Lung microvascular endothelial cell (primary cell): ENCODE measurements around the gene PLXNB3. TPM values are rescaled to one million over a fixed set of nuclear protein-coding genes. Genes with fewer than 3 reads are reported as not detected.

Experiments
- DNase-seq, 2 donors: peaks; one replicate each; pipeline versions ENCODE4 v3.0.0 to v3.0.0-alpha.2; 2010; ENCODE audit warnings: low read depth in 2 of 2
- total RNA-seq: library from RNA; depleted of rRNA; stranded (reverse); fragments of >200 nt; gene quantifications from 2 replicates; pipeline ENCODE4 v1.2.1, GENCODE V29; 2014

The PLXNB3 gene
- total RNA-seq, 1 donor from 2014 or later = 4.4 TPM

DNA sequence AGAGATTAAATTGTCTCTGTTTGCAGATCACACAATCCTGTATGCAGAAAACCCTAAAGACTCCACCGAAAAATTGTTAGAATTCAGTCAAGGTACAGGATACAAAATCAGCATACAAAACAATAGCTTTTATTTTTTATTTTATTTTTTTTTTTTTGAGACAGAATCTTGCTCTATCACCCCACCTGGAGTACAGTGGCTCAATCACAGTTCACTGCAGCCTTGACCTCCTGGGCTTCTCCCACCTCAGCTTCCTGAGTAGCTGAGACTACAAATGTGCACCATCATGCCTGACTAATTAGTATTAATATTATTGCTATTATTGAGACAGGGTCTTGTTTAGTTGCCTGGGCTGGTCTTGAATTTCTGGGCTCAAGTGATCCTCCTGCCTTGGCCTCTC is 8.9 kb upstream of the PLXNB3 start:
- DNase-seq = no peak

DNA sequence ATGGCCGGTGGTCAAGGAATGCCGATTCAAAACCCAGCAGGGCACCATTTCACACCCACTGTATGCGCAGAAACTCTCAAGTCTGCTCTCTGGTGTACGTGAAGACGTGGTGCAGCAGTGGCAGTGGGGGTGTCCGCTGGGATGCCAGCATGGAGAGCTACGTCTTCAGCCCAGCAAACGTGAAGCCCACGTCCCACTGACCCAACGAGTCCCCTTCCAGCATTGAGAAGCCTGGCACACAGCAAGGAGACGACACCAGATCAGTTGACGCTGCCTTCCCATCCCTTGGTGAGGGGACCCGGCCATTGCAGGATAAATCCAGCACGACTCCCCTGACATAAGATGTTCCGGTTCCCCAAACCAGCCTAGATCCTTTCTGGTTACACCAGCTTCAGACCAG is 2.2 kb upstream of the PLXNB3 start:
- no peak for DNase-seq

DNA sequence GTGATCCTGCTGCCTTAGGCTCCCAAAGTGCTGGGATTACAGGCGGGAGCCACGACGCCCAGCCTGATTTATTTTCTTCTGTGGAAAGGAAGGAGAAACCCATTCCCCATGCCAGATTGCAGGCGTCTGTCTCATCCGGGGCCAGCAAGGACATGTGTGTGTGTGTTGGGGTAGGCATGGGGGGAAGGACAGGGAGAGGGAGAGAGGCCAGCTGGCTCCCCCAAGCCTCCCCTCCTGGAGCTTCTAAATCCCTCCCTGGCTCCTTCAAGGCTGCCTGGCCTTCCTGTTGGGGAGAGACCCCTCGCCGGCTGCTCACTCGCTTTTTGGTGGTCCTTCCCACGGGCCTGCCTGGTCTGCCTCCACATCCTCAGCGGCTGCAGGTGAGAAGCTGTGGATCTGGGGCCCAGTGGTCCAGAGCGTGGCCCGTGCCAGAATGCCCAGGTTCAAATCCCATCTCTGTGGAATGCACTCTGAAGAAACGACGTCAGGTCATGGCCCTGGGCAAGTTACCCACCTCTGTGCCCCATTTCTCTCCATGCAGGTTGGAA is 1.3 kb upstream of the PLXNB3 start:
- no peak for DNase-seq

DNA sequence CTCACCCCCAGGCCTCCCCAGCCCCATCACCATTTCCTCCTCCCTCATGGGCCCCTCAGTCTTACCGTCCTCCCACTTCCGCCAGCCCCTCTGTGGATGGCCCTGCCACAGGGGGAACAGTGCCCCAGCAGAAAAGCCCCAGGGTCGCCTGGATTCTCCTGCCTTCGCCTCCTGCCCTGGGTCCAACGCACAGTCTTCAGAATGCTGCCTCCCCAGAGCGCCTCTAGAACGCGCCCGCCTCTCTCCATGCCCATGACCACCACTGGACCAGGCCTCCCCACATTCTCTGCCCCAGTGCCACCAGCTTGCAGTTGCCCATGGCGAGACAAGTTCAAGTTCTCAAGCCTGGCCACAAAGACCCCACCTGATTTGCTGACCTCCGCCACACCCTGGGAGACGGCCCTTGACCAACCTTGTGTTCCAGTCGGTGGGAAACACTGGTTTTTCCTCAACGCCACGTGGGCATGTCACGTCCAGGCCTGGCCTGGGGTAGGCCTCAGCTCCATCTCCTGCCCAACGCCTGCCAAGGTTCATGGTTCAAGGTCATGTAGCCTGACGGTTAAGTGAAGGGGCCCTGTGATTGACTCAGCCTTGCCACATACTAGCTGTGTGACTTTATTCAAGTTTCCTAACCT is 634 bp upstream of the PLXNB3 start:
- no peak for DNase-seq

DNA sequence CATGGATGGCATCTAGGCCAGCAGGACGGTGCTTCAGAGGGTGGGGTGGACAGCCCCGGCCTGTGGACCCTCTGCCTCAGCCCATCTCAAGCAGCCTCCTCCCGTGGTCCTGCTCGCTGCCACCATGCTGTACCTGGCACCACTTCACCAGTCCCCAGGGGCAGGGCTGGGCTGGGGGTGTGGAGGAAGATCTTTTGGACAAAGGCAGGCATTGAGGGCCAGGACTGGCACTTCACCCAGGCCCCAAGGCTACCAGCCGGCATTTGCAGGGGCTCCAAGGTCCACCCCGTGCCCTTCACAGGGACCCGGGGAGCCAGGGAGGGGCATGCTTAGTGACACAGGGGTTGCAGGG is 713 bp downstream of the PLXNB3 start:
- DNase-seq = no peak

DNA sequence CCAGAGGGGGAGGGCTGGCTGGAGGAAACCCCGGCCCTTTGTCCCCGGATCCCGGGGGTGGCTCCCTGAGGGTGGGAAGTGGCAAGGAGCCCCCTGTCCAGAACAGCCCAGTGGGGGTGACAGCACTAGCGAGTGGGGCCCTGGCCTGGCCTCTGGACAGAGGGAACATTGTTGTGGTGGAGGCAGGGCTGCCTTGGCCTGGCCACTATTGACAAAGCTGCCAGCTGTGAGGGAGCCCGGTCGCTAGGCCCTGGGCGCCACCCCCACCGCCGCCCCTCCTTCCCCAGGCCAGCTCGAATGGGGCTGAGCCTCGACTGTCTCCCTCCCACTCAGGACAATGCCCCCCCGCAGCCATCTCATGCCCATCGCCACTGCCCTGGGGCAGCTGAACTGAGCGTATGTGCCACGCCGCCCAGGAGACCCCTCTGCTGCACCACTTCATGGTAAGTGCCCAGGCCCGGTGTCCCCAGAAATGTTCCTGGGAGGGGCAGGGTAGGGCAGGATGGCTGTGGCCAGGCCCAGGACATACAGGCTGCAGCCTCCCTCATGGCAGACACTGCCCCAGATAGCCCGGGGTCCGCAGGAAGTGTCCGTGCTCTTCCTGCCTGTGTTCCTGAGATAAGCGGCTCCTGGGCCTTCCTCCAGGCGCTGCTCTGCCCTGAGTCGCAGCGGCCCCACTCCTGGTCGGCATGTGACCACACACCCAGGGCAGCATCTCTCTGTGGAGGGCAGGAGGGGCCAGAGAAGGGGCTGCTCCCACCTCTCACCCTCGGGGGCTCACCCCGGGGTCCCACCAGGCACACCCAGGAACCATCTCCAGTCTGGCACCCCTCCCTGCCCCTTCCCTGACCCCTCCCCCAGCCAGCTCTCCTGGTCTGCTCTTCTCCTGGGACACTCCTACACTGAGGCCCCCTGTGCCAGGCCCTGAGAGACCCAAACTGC is 1.4 kb downstream of the PLXNB3 start:
- peak; percentile 37 to 70 for DNase-seq

DNA sequence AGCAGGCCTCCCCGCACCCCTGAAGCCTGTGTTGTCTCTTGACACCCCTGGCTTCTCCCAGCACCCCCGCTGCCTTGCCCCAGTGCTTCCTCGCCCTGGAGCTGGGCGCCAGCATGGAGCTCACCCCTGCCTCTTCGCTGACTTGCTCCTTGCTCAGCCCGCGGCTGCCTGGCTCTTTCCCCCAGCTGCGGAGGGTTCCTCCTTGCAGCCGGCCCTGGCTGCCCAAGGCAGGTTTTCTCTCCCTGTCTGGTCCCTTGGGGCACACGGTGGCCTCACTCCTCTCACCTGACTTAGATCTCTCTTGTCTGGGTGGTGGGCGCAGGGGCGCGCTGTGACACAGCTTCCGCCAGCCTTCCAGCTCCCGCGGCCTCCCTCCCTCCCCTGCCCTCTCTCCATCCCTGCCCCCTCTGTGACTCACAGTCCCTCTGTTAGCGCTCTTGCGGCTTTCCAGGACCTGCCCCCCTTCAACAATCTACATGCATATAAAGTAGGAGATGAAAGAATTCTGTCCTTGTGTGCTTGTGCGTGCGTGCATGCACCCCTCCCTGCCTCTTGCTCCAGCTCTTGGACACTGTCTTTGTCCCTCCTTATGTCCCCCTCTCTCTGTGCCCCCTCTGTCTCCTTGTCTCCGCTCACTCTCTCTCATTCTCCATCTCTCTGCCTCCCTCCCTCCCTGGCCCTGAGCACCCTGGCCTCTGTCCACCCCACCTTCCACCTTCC is 2.2 kb downstream of the PLXNB3 start:
- DNase-seq = peak; percentile 53 to 67

DNA sequence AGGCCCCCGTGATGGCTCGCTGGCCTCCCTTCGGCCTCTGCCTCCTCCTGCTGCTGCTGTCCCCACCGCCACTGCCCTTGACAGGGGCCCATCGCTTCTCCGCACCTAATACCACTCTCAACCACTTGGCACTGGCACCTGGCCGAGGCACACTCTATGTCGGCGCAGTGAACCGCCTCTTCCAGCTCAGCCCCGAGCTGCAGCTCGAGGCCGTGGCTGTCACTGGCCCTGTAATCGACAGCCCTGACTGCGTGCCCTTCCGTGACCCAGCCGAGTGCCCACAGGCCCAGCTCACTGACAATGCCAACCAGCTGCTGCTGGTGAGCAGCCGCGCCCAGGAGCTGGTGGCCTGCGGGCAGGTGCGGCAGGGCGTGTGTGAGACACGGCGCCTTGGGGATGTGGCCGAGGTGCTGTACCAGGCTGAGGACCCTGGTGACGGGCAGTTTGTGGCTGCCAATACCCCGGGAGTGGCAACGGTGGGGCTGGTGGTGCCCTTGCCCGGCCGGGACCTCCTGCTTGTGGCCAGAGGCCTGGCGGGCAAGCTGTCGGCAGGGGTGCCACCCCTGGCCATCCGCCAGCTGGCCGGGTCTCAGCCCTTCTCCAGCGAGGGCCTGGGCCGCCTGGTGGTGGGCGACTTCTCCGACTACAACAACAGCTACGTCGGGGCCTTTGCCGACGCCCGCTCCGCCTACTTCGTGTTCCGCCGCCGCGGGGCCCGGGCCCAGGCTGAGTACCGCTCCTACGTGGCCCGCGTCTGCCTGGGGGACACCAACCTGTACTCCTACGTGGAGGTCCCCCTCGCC is 3.0 kb downstream of the PLXNB3 start:
- DNase-seq = no peak

DNA sequence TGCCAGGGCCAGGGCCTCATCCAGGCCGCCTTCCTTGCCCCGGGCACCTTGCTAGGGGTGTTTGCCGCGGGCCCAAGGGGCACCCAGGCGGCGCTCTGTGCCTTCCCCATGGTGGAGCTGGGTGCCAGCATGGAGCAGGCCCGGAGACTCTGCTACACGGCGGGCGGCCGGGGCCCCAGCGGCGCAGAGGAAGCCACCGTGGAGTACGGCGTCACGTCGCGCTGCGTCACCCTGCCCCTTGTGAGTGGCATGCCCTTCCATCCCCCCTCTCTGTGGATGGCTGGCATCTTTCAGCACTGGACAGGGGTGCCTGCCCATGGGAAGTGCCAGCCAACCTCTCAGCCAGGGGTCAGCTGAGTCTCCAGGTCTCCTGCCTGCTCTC is 3.6 kb downstream of the PLXNB3 start:
- DNase-seq = no peak

DNA sequence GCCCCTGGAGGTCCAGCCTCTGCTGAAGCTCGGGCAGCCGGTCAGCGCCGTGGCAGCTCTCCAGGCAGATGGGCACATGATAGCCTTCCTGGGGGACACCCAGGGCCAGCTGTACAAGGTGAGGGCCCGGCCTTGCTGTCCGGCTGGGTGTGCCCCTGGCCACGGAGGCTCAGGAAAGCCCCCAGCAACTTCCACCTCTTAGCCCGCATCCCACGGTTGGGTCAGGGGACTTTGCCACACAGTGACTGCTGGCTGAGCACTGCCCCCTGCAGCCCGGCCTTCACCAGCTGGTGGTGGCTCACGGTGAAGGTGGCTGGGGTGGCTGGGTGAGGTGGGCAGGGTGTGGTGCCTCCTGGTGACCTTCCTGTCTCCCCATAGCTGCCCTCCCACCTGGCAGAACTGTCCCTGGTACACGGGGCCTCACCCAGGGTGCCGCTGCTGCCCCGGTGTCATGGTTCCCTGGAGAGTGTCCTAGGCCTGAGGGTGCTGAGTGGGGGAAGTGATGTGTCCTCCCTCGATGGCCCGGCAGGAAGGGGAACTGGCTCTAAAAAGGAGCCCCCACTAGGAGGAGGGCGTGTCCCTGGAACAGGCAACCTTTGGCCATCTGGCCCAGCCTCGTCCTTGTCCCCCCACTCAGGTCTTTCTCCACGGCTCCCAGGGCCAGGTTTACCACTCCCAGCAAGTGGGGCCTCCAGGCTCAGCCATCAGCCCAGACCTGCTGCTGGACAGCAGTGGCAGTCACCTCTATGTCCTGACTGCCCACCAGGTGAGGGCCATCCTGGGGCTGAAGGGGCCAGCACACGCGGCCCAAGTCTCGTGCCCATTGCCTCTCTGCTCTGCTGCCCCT is 4.5 kb downstream of the PLXNB3 start:
- peak in 1 of 2 donors; percentile 16 for DNase-seq

DNA sequence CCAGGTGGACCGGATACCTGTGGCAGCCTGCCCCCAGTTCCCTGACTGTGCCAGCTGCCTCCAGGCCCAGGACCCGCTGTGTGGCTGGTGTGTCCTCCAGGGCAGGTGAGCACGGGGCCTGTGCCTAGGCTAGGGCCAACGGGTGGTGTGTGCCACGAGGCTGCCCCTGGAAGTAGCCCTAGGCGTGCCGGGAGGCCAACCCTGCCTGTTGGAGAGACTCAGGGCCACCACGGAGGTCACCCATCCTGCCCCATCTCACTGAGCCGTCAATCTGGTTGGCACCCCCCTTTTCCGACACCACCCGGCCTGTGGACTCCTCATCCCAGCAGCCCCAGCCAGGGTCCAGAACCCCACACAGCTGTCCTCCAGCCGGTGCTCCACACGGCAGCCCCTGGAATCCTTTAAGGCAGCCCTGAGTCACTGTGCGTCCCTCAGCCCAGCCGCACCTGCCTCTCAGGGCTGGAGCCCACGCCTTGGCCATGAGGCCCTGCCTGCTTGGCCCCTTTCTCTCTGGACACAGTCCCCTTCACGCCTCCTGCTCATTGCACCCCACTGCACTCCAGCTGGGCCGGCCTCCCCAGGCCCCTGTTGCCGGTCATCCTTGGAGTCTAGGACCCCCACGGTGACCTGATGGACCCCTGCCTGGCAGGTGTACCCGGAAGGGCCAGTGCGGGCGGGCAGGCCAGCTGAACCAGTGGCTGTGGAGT is 5.3 kb downstream of the PLXNB3 start:
- no peak for DNase-seq

DNA sequence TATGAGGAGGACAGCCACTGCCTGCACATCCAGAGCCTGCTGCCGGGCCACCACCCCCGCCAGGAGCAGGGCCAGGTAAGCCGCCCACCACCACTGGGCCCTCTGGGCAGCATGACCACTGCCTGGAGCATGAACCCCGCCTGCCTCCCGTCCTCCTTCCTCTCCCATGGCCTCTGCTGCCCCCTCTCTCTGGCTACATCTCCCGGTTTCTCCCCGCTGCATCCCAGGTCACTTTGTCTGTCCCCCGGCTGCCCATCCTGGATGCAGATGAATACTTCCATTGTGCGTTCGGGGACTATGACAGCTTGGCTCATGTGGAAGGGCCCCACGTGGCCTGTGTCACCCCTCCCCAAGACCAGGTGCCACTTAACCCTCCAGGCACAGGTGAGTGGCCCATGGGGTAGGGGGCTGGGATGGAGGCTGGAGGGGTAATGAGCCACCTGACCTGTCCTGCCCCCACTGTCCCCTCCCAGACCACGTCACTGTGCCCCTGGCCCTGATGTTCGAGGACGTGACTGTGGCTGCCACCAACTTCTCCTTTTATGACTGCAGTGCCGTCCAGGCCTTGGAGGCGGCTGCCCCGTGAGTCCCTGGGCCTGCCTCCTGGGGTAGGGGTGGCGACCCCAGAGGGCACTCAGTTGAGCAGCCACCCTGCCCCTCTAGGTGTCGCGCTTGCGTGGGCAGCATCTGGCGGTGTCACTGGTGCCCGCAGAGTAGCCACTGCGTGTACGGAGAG is 6.0 kb downstream of the PLXNB3 start:
- no peak for DNase-seq

DNA sequence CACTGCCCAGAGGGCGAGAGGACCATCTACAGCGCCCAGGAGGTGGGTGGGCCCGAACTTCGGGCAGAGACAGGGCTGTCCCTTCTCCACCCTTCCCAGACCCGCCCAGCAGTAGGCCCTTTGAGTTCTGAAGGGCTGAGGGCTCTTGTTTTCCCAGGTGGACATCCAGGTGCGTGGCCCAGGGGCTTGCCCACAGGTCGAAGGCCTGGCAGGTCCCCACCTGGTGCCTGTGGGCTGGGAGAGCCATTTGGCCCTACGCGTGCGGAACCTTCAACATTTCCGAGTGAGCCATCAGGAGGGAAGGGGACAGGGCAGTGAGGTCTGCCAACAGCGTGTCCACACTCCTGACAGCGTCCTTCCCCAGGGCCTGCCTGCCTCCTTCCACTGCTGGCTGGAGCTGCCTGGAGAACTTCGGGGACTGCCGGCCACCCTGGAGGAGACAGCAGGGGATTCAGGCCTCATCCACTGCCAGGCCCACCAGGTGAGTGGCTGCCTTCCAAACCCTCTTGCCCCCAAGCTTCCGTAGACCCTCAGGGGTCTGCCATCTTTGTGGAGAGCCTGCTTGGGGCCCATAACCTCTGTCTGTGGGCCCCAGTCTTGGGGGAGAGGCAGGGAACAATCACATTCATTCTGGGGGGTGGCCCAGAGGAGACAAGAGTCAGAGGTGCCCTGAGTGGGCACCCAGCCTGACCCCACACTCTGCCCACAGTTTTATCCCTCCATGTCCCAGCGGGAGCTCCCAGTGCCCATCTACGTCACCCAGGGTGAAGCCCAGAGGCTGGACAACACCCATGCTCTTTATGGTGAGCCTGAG is 6.8 kb downstream of the PLXNB3 start:
- no peak for DNase-seq

DNA sequence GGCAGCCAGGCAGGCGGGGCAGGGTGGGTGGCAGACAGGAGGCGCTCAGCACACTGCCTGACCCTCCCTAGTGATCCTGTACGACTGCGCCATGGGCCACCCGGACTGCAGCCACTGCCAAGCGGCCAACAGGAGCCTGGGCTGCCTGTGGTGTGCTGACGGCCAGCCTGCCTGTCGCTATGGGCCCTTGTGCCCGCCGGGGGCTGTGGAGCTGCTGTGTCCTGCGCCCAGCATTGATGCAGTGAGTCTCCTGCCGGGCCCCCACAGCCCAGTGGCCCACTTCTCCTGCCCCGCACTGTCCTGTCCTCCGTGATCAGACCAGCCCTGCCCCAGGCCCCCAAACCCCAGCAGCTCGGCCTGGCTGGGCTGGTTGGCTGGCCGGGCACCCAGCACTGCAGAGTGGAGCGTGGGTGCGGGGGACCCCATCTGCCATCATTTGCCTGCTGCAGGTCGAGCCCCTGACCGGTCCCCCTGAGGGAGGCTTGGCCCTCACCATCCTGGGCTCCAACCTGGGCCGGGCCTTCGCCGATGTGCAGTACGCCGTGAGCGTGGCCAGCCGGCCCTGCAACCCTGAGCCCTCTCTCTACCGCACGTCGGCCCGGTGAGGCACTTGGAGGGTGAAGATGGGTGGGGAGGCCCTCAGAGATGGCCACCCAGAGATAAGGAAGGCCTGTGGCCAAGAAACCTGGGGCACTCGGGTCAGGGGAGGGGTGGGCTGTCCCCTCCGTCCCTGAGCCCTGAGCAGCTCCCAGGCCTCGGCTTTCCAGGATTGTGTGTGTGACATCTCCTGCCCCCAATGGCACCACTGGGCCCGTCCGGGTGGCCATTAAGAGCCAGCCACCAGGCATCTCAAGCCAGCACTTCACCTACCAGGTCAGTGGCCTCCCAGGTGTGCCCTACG is 7.6 kb downstream of the PLXNB3 start:
- DNase-seq = no peak

DNA sequence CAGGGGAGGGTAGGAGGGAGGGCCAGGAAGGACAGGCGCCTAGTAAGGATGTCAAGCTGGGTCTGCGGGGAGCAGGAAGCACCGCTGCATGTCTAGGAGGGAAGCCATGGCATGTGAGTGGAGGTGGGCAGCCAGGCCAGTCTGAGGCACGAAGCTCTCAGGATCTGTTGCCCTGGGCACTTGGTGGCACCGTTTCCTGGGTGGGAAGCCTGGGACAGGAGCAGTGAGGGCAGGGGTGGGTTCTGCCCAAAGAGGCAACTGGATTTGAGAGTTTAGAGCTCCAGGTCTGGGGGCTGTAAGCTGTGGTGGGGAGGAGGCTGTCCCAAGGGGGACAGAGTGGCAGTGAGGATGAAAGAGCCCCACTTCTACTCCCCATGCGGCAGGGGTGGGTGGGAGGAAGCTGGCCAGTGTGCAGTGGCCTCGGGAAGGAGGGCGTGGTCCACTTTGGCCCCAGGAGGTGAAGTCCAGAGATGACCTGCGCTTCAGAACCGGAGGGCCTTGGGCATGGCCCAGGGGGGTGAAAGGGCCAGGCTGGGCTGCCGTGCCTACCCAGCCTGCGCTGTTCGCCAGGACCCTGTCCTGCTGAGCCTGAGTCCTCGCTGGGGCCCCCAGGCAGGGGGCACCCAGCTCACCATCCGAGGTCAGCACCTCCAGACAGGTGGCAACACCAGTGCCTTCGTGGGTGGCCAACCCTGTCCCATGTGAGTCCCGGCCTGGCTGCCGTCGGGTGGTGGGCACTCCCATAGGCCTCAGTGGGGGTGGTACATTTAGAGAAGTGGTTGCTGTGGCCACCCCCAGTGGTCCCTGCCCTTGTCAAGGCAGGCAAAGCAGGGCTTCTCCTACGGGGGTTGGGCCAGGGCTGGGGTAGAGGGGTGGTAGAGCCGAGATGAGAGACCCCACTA is 8.5 kb downstream of the PLXNB3 start:
- DNase-seq = no peak

DNA sequence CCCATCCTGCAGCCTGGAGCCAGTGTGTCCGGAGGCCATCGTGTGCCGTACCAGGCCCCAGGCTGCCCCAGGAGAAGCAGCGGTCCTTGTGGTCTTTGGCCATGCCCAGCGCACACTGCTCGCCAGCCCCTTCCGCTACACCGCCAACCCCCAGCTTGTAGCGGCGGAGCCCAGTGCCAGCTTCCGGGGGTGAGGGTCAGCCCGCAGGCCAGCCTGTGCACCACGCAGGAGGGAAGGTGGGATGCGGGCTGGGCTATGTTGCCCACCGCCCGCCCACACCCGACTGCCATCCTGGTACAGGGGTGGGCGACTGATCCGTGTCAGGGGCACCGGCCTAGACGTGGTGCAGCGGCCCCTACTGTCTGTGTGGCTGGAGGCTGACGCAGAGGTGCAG is 9.2 kb downstream of the PLXNB3 start:
- DNase-seq = no peak
